DOHH2 (cell line): ENCODE measurements around the gene MDM4.

ENCODE experiments used
- EZH2phosphoT487 ChIP-seq: fragments of 200-600 bp; sonication (generic); IDR thresholded peaks from 2 replicates; pipeline ENCODE4 v1.6.1; 2017; ENCODE audit warnings: borderline replicate concordance, mild to moderate bottlenecking, antibody characterized with exemption, low read length, moderate library complexity, mixed read lengths
- TF ChIP-seq, protein P1 (sequence below): fragments of 200-600 bp; sonication (generic); IDR thresholded peaks from one replicate; pipeline ENCODE4 v1.5.1; 2014; ENCODE audit warnings: antibody characterized with exemption, mild to moderate bottlenecking, low read depth, low read length; ENCODE audit not compliant: poor library complexity, severe bottlenecking

DNA sequence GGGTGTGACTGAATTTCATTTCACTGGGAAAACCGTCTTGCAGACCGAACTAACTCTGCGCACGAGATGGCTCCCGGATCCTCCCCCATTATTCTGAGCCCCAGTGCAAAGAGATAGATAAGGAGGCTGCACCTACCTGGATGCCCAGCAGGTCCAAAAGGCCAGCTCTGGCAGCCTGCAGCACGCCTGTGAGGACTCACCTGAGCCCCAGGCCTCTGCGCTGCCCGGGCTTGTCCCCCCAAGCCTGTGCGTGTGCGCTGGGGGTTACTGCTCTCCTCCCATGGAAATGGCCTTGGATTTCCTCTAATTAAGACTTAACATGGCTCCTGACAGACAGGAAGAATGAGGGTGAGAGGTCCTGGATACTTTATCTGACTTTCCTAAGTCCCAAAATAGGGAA, 83.4 kb downstream of the MDM4 start:
- TF ChIP-seq, protein P1, sequence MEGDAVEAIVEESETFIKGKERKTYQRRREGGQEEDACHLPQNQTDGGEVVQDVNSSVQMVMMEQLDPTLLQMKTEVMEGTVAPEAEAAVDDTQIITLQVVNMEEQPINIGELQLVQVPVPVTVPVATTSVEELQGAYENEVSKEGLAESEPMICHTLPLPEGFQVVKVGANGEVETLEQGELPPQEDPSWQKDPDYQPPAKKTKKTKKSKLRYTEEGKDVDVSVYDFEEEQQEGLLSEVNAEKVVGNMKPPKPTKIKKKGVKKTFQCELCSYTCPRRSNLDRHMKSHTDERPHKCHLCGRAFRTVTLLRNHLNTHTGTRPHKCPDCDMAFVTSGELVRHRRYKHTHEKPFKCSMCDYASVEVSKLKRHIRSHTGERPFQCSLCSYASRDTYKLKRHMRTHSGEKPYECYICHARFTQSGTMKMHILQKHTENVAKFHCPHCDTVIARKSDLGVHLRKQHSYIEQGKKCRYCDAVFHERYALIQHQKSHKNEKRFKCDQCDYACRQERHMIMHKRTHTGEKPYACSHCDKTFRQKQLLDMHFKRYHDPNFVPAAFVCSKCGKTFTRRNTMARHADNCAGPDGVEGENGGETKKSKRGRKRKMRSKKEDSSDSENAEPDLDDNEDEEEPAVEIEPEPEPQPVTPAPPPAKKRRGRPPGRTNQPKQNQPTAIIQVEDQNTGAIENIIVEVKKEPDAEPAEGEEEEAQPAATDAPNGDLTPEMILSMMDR, result no peak
- TF ChIP-seq EZH2phosphoT487, result no peak
